Activated CD8-positive, alpha-beta T cell treated with anti-CD3 and anti-CD28 coated beads, Interleukin-2, amount 10 ng/mL, durations not matched to agents 7 days and 5 days (primary cell): ENCODE measurements around the gene FCN3. TPM values are rescaled to one million over a fixed set of nuclear protein-coding genes. Genes with fewer than 3 reads are reported as not detected.
"Not testable (repeated sequence)": the region's sequence is repeated elsewhere in the genome, so short reads cannot be mapped to it uniquely, and the experiment has no call there.

Experiments
- ATAC-seq: fragments of 150-1000 bp; cut with Tn5 transposase; one replicate; pipeline ENCODE4 v1.10.0; 2021; ENCODE audit warnings: moderate library complexity
- CTCF ChIA-PET: fragments of 350-600 bp; sonication (Branson Sonifier 250); formaldehyde crosslinking; loops from one replicate; lab custom pipeline; 2021; ENCODE audit warnings: antibody characterized with exemption; lab: Charles Lee
- POLR2A ChIA-PET: fragments of 350-600 bp; sonication (Branson Sonifier 250); formaldehyde crosslinking; loops from one replicate; lab custom pipeline; 2021; ENCODE audit warnings: antibody characterized with exemption; lab: Charles Lee
- DNase-seq: peaks from one replicate; pipeline ENCODE4 v3.0.0-alpha.2; 2020
- H3K27ac Mint-ChIP-seq: one replicate; pipeline ENCODE4 v1.8.0; 2021; ENCODE audit warnings: mild to moderate bottlenecking, mixed read lengths
- H3K27me3 Mint-ChIP-seq: one replicate; pipeline ENCODE4 v1.8.0; 2021; ENCODE audit warnings: low read depth, mixed read lengths
- H3K36me3 Mint-ChIP-seq: one replicate; pipeline ENCODE4 v1.8.0; 2021; ENCODE audit warnings: low read depth, mixed read lengths
- H3K4me1 Mint-ChIP-seq: one replicate; pipeline ENCODE4 v1.8.0; 2021; ENCODE audit warnings: low read depth, mixed read lengths
- H3K4me3 Mint-ChIP-seq: one replicate; pipeline ENCODE4 v1.8.0; 2021; ENCODE audit warnings: mild to moderate bottlenecking, mixed read lengths
- H3K9me3 Mint-ChIP-seq: one replicate; pipeline ENCODE4 v1.8.0; 2022; ENCODE audit warnings: mixed read lengths; ENCODE audit not compliant: insufficient read depth
- total RNA-seq, 2 experiments: library from RNA; stranded (reverse); gene quantifications; one replicate each; pipeline ENCODE4 v1.2.3, GENCODE V29; 2021

FCN3 gene
- total RNA-seq, 2 experiments from 2014 or later = not detected

DNA sequence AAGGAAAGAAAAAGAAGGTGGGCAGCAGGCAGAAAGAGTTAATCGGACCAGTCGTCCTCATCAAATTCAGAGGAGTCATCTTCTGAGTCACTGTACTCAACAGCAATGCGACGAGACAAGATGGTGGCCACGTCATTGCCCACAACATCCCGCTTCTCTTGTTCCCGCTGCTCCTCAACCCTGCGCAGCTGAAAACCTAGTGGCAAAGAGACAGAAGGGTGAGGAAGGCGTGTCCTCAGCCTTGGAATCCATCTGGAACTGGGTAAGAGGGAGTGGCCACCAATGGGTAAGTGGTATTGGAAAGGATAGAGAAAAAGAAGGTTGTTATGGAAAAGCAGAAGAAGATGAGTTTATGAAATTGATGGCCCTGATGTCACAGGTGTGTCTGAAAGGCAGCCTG lies 33.5 kb upstream of the FCN3 start:
- H3K4me1 Mint-ChIP-seq = peaks cover 18% of the 10 kb centered on the region
- peaks cover 49% of the 10 kb centered on the region for H3K36me3 Mint-ChIP-seq
- H3K27ac Mint-ChIP-seq = no peak overlapping the region
- CTCF ChIA-PET = no interaction called here
- ATAC-seq (no peak), DNase-seq (no peak)
- no peaks in the 10 kb centered on the region for H3K9me3 Mint-ChIP-seq
- H3K27me3 Mint-ChIP-seq = no peaks in the 10 kb centered on the region
- no peak overlapping the region for H3K4me3 Mint-ChIP-seq
- POLR2A ChIA-PET = no interaction called here

DNA sequence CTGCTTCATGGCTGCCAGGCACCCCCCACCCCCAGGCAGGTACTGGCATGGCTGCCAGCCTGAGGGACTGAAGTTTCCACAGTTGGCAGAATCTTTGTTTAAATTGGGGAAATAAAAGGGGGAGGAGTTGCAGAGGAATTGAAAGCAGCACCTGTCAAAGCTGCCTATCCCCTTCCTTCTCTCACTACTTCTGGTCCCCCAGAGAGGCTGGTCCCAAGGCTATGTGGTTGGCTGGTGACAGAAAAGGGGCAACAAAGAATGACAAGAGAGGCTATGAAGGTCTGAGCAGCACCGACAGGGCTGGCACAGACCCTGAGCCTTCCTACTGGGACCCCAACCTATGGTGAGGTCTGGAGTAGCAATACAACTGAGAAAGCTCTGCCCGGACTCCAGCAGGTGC lies 32.2 kb upstream of the FCN3 start:
- ATAC-seq, H3K4me3 Mint-ChIP-seq, POLR2A ChIA-PET, H3K9me3 Mint-ChIP-seq, H3K27me3 Mint-ChIP-seq, H3K27ac Mint-ChIP-seq, DNase-seq, CTCF ChIA-PET: not testable (repeated sequence)
- peaks cover 28% of the 10 kb centered on the region for H3K4me1 Mint-ChIP-seq
- peaks cover 40% of the 10 kb centered on the region for H3K36me3 Mint-ChIP-seq

DNA sequence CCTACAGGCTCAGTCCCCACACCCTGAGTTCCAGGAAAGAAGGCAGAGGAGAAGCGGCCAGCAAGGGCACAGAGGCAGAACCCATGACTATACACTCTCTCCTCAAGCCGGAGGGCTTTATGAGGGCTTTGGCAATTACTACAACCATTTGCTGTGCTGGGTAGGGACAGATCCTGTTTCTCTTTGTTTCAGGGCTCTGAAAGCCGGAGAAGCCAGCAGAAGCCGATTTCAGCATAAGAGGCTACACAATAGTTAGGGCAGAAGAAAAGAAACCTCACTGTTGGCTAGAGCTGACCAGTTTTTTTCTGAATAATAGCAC lies 31.7 kb upstream of the FCN3 start:
- H3K36me3 Mint-ChIP-seq = peaks cover 40% of the 10 kb centered on the region
- CTCF ChIA-PET = interaction anchor here (1.1 kb wide), 1 partner anchor 150 kb away, joined by 4 read pairs; no protein-coding TSS in a partner anchor

DNA sequence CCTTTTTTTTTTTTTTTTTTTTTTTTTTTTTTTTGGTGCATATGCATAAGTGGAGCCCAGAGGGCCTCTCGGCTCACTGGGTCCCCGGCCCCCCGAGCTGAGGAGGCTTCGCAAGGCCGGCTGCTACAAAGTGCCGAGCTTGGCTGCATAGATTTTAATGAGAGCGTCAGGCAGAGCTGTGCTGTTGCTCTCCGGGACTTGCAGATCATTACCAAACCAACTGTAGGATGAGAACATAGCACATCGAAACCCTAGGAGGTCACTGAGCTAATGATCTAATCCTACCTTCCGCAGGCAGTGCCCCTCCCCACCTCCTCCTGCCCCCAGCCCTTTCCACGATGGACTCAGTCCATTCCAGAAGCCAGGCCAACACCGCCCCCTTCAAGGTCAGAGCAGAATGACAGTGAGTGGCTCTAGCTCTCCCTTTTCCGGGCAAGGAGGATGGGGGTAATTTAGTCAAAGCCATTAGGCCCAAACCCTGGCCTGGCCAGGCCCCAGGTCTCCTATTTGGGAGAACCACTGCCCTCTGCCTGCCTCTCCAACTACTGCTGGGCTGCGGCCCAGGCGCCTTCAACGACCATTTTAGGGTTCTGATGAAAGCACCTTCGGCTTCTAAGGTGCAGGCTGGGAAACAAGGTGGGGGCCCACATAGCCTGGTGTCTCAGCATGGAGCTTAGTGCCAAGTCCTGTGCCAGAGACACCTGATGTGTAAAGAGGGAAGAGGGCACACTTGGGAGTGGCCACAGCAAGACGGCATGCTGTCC lies 31.2 kb upstream of the FCN3 start:
- CTCF ChIA-PET = interaction anchor here (1.1 to 5.0 kb wide), 2 partner anchors 11 to 151 kb away, joined by 4 to 32 read pairs; no protein-coding TSS in a partner anchor
- H3K9me3 Mint-ChIP-seq, POLR2A ChIA-PET, DNase-seq, H3K4me3 Mint-ChIP-seq, H3K27ac Mint-ChIP-seq, H3K27me3 Mint-ChIP-seq, ATAC-seq: not testable (repeated sequence)
- peaks cover 34% of the 10 kb centered on the region for H3K36me3 Mint-ChIP-seq
- H3K4me1 Mint-ChIP-seq = peaks cover 23% of the 10 kb centered on the region

More for the DNA sequence above, 31.7 kb upstream of the FCN3 start:
- ATAC-seq (no peak), DNase-seq (no peak)
- Mint-ChIP-seq H3K9me3 (no peaks in the 10 kb centered on the region), H3K4me3 (no peak overlapping the region), H3K4me1 (peaks cover 28% of the 10 kb centered on the region), H3K27me3 (no peaks in the 10 kb centered on the region), H3K27ac (no peak overlapping the region)
- POLR2A ChIA-PET = no interaction called here

DNA sequence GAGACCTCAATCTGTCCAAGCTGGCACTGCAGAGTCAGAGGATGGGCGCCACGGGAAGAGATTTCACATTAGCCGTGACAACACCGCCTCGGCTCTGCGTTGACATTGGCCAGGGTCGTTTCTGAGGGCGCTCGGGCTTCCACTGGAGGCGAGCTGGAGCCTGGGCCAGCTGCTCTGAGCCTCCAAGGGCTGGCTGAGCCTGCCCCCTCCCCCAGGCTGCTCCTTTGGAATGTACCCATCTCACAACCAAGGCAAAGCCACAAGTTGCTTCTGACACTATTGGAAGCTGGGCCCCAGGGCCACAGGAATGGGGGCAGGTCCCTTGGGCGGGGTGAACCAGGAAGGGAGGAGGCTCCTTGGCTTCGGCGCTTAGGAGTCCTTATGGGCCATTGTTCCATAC lies 30.4 kb upstream of the FCN3 start:
- no peaks in the 10 kb centered on the region for H3K27me3 Mint-ChIP-seq
- DNase-seq (no peak), ATAC-seq (no peak)
- H3K4me3 Mint-ChIP-seq = no peak overlapping the region
- H3K27ac Mint-ChIP-seq = no peak overlapping the region
- peaks cover 23% of the 10 kb centered on the region for H3K4me1 Mint-ChIP-seq
- peaks cover 29% of the 10 kb centered on the region for H3K36me3 Mint-ChIP-seq
- H3K9me3 Mint-ChIP-seq = no peaks in the 10 kb centered on the region
- ChIA-PET CTCF (interaction anchor here (1.1 to 5.0 kb wide), 2 partner anchors 12 to 152 kb away, joined by 4 to 32 read pairs; no protein-coding TSS in a partner anchor), POLR2A (no interaction called here)

DNA sequence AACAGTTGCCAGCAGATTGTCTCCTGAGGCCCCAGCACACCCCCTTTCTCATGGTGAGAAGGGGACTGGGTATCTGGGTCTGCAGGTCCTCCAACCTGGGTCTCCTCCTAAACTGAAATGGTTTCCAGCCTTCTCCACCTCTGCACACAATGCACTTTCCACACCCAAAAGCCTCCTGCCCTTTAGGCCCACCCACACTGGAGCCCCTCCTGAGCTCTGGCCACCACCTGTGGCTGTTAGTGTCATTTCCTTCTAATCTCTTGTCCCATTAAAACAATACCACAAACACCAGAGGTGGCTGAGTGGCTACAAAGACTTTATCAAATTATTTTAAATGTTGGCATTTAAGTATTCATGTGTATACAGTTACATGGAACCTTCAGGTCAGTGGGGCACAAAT lies 29.3 kb upstream of the FCN3 start:
- Mint-ChIP-seq H3K27ac (peak overlapping the region; percentile 84), H3K36me3 (peaks cover 22% of the 10 kb centered on the region), H3K9me3 (no peaks in the 10 kb centered on the region), H3K4me1 (peaks cover 23% of the 10 kb centered on the region), H3K27me3 (no peaks in the 10 kb centered on the region), H3K4me3 (no peak overlapping the region)
- CTCF ChIA-PET = interaction anchor here (0.8 to 5.0 kb wide), 17 partner anchors 9 to 259 kb away, joined by 3 to 44 read pairs (median 5); partner anchors contain the start of gene AHDC1
- no peak for DNase-seq
- POLR2A ChIA-PET = interaction anchor here (0.6 to 1.9 kb wide), 3 partner anchors 61 to 121 kb away, joined by 3 to 4 read pairs (median 3); no protein-coding TSS in a partner anchor
- no peak for ATAC-seq

DNA sequence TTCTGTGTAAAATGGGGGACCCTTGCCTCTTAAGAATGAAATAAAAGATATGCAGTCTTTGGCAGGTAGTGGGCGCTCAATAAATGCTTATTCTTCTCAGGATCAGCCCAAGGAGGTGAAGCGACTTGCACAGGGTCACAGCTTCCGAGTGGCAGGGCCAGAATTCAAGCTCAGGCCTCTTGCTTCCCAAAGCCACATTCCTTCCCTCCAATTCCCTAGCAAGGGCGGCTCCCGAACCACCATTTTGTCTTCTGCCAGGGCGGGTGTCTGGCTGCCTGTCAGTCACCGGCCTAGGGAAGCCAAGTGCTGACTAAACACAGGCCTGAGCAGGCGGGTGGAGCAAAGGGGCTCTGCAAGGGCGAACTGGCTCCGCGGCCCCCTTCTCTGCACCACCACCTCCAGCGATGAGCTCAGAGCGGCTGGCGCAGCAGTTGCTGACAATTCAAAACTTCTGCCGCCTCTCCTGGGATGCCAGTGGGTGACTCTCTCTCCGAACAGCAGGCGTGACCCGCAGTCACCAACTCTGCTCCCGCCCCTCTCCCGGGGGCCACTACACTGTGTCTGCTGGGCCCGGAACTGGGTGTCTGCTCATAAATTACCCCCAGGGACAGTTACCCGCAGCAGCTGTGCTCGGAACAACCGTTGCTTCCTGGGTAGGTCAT lies 28.6 kb upstream of the FCN3 start:
- H3K36me3 Mint-ChIP-seq = peaks cover 21% of the 10 kb centered on the region
- DNase-seq (peak; percentile 46), ATAC-seq (peak; percentile 61)
- H3K9me3 Mint-ChIP-seq = no peaks in the 10 kb centered on the region
- peaks cover 23% of the 10 kb centered on the region for H3K4me1 Mint-ChIP-seq
- H3K27ac Mint-ChIP-seq = peak overlapping the region; percentile 84
- H3K4me3 Mint-ChIP-seq = no peak overlapping the region
- ChIA-PET POLR2A (interaction anchor here (0.7 to 1.9 kb wide), 5 partner anchors 60 to 873 kb away, joined by 3 to 4 read pairs (median 3); no protein-coding TSS in a partner anchor), CTCF (interaction anchor here (0.8 to 5.0 kb wide), 26 partner anchors 9 to 260 kb away, joined by 3 to 44 read pairs (median 5); partner anchors contain the start of genes AHDC1 and WASF2)
- no peaks in the 10 kb centered on the region for H3K27me3 Mint-ChIP-seq

DNA sequence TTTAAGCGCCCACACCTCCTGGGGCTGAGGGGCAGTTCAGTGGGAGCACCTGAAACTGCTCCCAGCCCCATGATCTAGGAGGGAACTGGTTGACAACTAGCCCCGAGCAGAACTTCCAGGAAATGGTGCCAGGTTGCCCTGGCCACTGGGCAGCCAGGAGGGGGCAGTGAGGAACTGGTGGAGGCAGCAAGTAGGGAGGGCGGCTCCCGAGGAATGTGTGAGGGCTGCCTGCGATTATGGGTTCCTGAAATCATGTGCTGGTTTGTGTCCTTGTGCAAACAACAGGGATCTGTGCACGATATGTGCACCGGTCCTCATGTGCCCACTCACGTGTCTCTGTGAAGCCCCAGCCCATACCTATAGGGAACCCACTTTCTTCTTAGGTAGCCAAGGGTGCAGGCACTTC lies 27.7 kb upstream of the FCN3 start:
- Mint-ChIP-seq H3K4me1 (peaks cover 23% of the 10 kb centered on the region), H3K4me3 (no peak overlapping the region), H3K27me3 (no peaks in the 10 kb centered on the region), H3K9me3 (no peaks in the 10 kb centered on the region), H3K36me3 (peaks cover 13% of the 10 kb centered on the region), H3K27ac (no peak overlapping the region)
- ATAC-seq (no peak), DNase-seq (no peak)
- ChIA-PET POLR2A (interaction anchor here (1.0 to 1.9 kb wide), 3 partner anchors 122 to 260 kb away, joined by 3 to 4 read pairs (median 4); no protein-coding TSS in a partner anchor), CTCF (interaction anchor here (0.8 to 5.0 kb wide), 20 partner anchors 12 to 260 kb away, joined by 3 to 44 read pairs (median 5); partner anchors contain the start of gene WASF2)

DNA sequence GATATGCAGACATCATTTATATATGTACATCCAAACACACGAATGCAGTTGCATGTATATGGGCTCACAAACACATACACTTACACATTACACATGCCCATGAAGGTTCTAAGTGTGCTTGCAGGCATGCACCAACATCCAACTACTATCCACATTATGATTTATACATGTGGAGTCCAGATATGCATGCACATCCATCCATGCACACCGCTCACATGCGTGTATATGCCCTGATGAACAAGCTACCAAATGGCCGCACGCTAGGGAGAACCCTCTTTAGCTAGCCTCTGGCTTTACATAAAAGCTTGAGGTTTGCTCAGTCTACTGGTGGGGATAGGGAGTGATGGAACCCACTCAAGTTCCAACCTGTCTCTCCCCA lies 26.3 kb upstream of the FCN3 start:
- no peak for DNase-seq
- Mint-ChIP-seq H3K36me3 (peaks cover 4% of the 10 kb centered on the region), H3K9me3 (no peaks in the 10 kb centered on the region), H3K4me1 (peaks cover 22% of the 10 kb centered on the region), H3K27ac (no peak overlapping the region), H3K4me3 (no peak overlapping the region), H3K27me3 (no peaks in the 10 kb centered on the region)
- POLR2A ChIA-PET = no interaction called here
- CTCF ChIA-PET = interaction anchor here (1.0 to 5.0 kb wide), 5 partner anchors 16 to 206 kb away, joined by 4 to 44 read pairs (median 19); no protein-coding TSS in a partner anchor
- no peak for ATAC-seq

DNA sequence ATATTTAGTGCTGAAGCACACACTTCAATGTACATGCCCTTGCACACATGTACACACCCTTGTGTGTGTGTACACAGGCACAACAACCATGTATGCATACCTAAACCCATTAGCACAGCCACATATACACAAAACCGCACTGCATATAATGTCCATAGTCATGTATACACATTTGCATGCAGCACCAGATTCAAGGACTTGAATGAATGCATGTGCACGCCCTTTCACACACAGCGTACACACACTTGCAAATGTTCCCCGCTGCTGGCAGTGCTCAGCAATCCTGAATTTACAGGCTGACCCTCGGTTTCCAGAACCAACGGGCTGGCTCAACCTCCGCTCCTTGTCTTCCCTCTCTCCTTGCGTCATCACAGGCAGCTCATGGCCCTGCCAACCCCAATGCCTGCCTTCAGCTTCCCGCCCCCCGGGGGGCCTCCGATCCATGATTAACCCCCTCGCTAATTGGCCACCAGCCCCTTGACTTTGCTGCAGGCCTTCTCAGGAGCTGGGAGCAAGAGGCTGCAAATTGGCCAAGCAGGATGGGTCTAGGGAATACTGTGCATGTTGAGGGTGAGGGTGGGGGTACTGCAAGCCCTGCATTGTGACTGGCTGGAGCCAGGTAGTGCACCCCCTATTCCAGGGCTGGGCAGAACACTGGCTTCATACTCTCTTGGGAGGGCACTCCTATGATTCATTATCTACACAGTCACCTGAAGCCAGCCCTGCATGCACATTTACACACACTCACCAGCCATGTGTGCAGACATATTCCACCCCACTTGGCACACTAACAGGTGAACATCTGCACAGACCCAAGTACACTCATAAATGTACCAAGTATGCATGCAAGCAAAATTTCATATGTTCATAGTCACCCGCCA lies 25.7 kb upstream of the FCN3 start:
- CTCF ChIA-PET = interaction anchor here (1.0 to 7.4 kb wide), 4 partner anchors 43 to 207 kb away, joined by 5 to 266 read pairs (median 46); no protein-coding TSS in a partner anchor
- no peak overlapping the region for H3K4me3 Mint-ChIP-seq
- H3K27ac Mint-ChIP-seq = no peak overlapping the region
- POLR2A ChIA-PET = no interaction called here
- DNase-seq = no peak
- ATAC-seq = no peak
- no peaks in the 10 kb centered on the region for H3K27me3 Mint-ChIP-seq
- H3K4me1 Mint-ChIP-seq = peaks cover 25% of the 10 kb centered on the region
- H3K9me3 Mint-ChIP-seq = no peaks in the 10 kb centered on the region
- H3K36me3 Mint-ChIP-seq = peaks cover 4% of the 10 kb centered on the region
